NT2/D1 (cell line): ENCODE measurements around the gene CACNA2D1.
"Not testable (repeated sequence)": the region's sequence is repeated elsewhere in the genome, so short reads cannot be mapped to it uniquely, and the experiment has no call there.

Source experiments
- DNase-seq: peaks from one replicate; pipeline ENCODE4 v3.0.0-alpha.2; 2011; ENCODE audit warnings: low read depth, low spot score
- H3K27me3 ChIP-seq: 2 replicates; pipeline ENCODE4 v1.6.0; 2011; ENCODE audit warnings: mild to moderate bottlenecking; ENCODE audit not compliant: insufficient read length, insufficient read depth
- H3K36me3 ChIP-seq: 2 replicates; pipeline ENCODE4 v1.6.1; 2011; ENCODE audit warnings: mild to moderate bottlenecking, low read length, mixed read lengths; ENCODE audit not compliant: insufficient read depth, insufficient read length
- H3K4me1 ChIP-seq: 2 replicates; pipeline ENCODE4 v1.5.1; 2011; ENCODE audit not compliant: insufficient read depth, insufficient read length
- H3K4me3 ChIP-seq: 2 replicates; pipeline ENCODE4 v1.5.1; 2011; ENCODE audit warnings: low read depth; ENCODE audit not compliant: insufficient read length
- H3K9ac ChIP-seq: 2 replicates; pipeline ENCODE4 v1.6.0; 2011; ENCODE audit warnings: low read depth; ENCODE audit not compliant: insufficient read length
- H3K9me3 ChIP-seq: 2 replicates; pipeline ENCODE4 v1.5.1; 2011; ENCODE audit warnings: mild to moderate bottlenecking, low read length; ENCODE audit not compliant: insufficient read depth
- SUZ12 ChIP-seq: IDR thresholded peaks from 2 replicates; pipeline ENCODE4 v1.6.1; 2011; ENCODE audit not compliant: insufficient read length, insufficient read depth; ENCODE audit errors: extremely low read depth
- YY1 ChIP-seq: IDR thresholded peaks from 2 replicates; pipeline ENCODE4 v1.6.1; 2011; ENCODE audit not compliant: insufficient read length, insufficient read depth
- ZNF274 ChIP-seq: IDR thresholded peaks from 2 replicates; pipeline ENCODE4 v1.6.1; 2011; ENCODE audit warnings: mild to moderate bottlenecking, low read depth, low read length

Gene CACNA2D1

DNA sequence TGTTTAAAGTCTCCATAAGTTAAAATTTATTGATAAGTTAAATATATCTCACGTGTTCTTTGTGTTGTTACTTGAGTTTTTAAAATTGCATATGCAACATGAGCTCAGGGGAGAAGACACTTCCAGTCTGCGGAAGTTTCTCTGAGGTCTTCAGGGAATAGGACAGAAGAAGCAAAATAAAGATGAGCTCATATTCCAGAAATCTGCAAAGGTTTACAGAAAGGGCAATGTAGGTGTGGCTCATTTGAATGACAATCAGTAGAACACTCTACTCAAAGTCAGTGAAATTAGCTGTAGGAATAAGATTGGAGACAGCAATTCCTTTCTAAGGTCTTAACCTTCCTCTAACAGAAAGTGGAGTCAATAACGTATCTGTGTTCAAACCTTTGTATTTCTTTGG, 53.7 kb downstream of the CACNA2D1 start:
- Histone ChIP-seq H3K27me3 (no peaks in the 10 kb centered on the region), H3K4me3 (no peak overlapping the region), H3K9me3 (peaks cover 10% of the 10 kb centered on the region; the same call in 1 of the 2 replicates), H3K9ac (no peak overlapping the region), H3K36me3 (no peaks in the 10 kb centered on the region), H3K4me1 (no peaks in the 10 kb centered on the region)
- no peak for DNase-seq
- TF ChIP-seq ZNF274 (no peak), SUZ12 (no peak), YY1 (no peak)

DNA sequence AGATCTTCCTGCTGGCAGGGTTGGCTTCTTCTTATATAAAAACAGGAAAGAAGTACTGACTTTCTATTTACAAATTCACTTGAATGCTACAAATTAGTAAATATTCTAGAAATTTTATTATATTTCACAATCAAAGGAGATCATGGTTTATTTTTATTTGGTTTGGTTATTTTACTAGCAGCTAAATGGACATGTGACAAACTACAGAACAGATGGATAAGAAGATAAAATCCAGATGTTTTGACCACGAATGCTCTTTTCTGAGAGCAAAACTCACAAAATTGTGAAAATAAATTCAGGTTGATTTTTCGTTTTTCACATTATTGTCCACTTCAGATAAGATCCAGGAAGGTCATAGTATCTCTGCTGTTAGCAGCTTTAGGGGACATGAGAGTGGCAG, 55.4 kb downstream of the CACNA2D1 start:
- H3K9me3 ChIP-seq = peaks cover 10% of the 10 kb centered on the region; the same call in 1 of the 2 replicates
- no peak for DNase-seq
- H3K9ac ChIP-seq = no peak overlapping the region
- H3K4me1 ChIP-seq = no peaks in the 10 kb centered on the region
- no peaks in the 10 kb centered on the region for H3K36me3 ChIP-seq
- H3K27me3 ChIP-seq = no peaks in the 10 kb centered on the region
- no peak for TF ChIP-seq ZNF274
- no peak for TF ChIP-seq SUZ12
- no peak for TF ChIP-seq YY1
- H3K4me3 ChIP-seq = no peak overlapping the region

DNA sequence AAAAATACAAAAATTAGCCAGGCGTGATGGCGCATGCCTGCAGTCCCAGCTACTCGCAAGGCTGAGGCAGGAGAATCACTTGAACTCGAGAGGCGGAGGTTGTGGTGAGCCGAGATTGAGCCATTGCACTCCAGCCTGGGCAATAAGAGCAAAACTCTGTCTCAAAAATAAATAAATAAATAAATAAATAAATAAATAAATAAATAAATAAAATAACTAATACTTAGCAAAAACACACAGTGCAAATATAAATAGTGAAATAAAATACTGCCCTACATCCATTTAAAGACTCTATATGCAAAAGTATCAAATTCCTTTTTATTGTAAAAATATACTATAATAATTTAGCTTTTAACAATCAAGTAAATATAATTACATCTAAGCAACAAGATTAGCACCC, 57.0 kb downstream of the CACNA2D1 start:
- H3K9me3 ChIP-seq, H3K4me1 ChIP-seq, H3K27me3 ChIP-seq, DNase-seq, H3K4me3 ChIP-seq, H3K9ac ChIP-seq, H3K36me3 ChIP-seq: not testable (repeated sequence)

DNA sequence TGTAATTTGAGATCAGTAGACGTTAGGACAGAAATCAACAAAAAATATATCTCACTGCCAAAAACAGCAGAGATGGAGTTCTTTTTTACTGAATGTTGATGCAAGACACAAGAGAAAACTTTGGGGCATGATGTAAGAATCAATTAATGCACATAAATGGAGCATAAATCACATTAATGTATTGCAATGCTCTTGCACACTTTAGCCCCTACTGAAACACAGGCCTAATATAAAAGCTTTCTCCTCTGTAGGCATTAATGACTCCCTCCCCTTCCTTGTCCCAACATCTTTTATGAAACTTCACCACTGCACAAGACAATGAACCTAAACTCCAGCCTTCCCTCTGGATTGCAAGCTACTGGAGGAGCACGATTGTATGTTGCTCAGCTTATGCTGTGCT, 58.8 kb downstream of the CACNA2D1 start:
- Histone ChIP-seq H3K9me3 (no peaks in the 10 kb centered on the region), H3K9ac (no peak overlapping the region), H3K36me3 (no peaks in the 10 kb centered on the region), H3K4me1 (no peaks in the 10 kb centered on the region), H3K4me3 (no peak overlapping the region), H3K27me3 (no peaks in the 10 kb centered on the region)
- no peak for TF ChIP-seq YY1
- no peak for TF ChIP-seq SUZ12
- no peak for TF ChIP-seq ZNF274
- DNase-seq = no peak

DNA sequence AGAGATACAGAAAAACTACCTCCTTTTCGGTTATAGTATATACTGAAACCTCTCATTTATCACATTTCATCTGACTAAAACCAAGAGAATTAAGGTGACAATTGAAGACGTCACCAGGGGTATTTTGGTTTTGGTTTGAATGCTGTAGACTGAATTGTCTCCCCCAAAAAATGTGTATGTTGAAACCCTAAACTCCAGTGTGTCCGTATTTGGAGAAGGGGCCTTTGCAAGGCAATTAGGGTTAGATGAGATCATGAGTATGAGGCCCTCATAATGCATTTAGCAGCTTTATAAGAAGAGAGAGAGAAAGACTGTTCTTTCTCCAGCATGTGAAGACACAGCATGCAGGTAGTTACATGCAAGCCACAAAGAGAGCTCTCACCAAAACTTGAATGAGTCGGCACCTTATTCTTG, 59.5 kb downstream of the CACNA2D1 start:
- no peak for DNase-seq
- no peaks in the 10 kb centered on the region for H3K9me3 ChIP-seq
- H3K4me1 ChIP-seq = no peaks in the 10 kb centered on the region
- no peak for TF ChIP-seq ZNF274
- TF ChIP-seq YY1 = no peak
- TF ChIP-seq SUZ12 = no peak
- no peak overlapping the region for H3K4me3 ChIP-seq
- H3K9ac ChIP-seq = no peak overlapping the region
- H3K27me3 ChIP-seq = no peaks in the 10 kb centered on the region
- H3K36me3 ChIP-seq = no peaks in the 10 kb centered on the region

DNA sequence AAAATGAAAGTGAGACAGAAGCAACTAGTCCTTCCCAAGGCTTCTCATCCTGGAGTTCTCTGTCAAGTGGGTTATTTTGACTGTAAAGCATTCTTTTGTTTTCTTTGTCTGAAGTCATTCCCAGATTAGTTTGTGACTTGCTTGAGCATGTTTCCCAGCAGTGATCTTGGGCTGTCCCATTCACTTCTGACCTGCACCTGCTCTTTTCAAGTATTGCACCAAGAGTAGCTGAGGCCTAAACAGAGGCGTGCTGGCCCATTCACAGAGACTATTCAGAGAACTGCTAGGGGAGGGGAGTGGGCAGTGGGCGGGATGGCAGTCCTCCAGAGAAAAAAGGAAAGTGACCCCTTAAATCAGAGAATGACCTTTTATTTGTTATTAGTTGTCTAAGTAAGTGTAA, 61.3 kb downstream of the CACNA2D1 start:
- no peaks in the 10 kb centered on the region for H3K9me3 ChIP-seq
- H3K9ac ChIP-seq = no peak overlapping the region
- no peaks in the 10 kb centered on the region for H3K27me3 ChIP-seq
- H3K36me3 ChIP-seq = no peaks in the 10 kb centered on the region
- H3K4me1 ChIP-seq = no peaks in the 10 kb centered on the region
- TF ChIP-seq SUZ12 (no peak), YY1 (no peak), ZNF274 (no peak)
- no peak overlapping the region for H3K4me3 ChIP-seq
- DNase-seq = peak; percentile 6

GRCh38 chr7:82376739-82377138, 66.8 kb downstream of the CACNA2D1 start:
- H3K9me3 ChIP-seq = no peaks in the 10 kb centered on the region
- no peak overlapping the region for H3K4me3 ChIP-seq
- DNase-seq = no peak
- H3K4me1 ChIP-seq = no peaks in the 10 kb centered on the region
- no peaks in the 10 kb centered on the region for H3K27me3 ChIP-seq
- TF ChIP-seq ZNF274 = no peak
- no peak for TF ChIP-seq YY1
- no peak for TF ChIP-seq SUZ12
- no peaks in the 10 kb centered on the region for H3K36me3 ChIP-seq
- no peak overlapping the region for H3K9ac ChIP-seq

GRCh38 chr7:82375713-82376112, 67.9 kb downstream of the CACNA2D1 start:
- Histone ChIP-seq H3K9ac (no peak overlapping the region), H3K4me1 (no peaks in the 10 kb centered on the region), H3K27me3 (no peaks in the 10 kb centered on the region), H3K4me3 (no peak overlapping the region), H3K9me3 (no peaks in the 10 kb centered on the region), H3K36me3 (no peaks in the 10 kb centered on the region)
- no peak for DNase-seq
- TF ChIP-seq YY1 = no peak
- no peak for TF ChIP-seq SUZ12
- no peak for TF ChIP-seq ZNF274
